ENCODE results near the gene HCFC2.

The HCFC2 gene

GRCh38 chr12:104121001-104121400, 56.7 kb downstream of the HCFC2 start:
- no peak for DNase-seq (ENCODE audit: low read depth)

- no peak for DNase-seq (ENCODE audit: low read depth)
Observed at GRCh38 chr12:104122298-104122697, 58.0 kb downstream of the HCFC2 start.

GRCh38 chr12:104126548-104126947, 62.2 kb downstream of the HCFC2 start:
- DNase-seq (ENCODE audit: low read depth), result no peak

- DNase-seq (ENCODE audit: low read depth), result no peak
Observed at GRCh38 chr12:104130760-104131159, 66.4 kb downstream of the HCFC2 start.

GRCh38 chr12:104131609-104132008, 67.3 kb downstream of the HCFC2 start:
- no peak for DNase-seq (ENCODE audit: low read depth)

GRCh38 chr12:104132351-104132956, 68.1 kb downstream of the HCFC2 start:
- no peak for DNase-seq (ENCODE audit: low read depth)

GRCh38 chr12:104133321-104133720, 69.0 kb downstream of the HCFC2 start:
- DNase-seq (ENCODE audit: low read depth), result no peak

GRCh38 chr12:104133866-104134265, 69.5 kb downstream of the HCFC2 start:
- no peak for DNase-seq (ENCODE audit: low read depth)

- DNase-seq (ENCODE audit: low read depth), result no peak
Observed at GRCh38 chr12:104134882-104135281, 70.6 kb downstream of the HCFC2 start.

- DNase-seq (ENCODE audit: low read depth), result no peak
Observed at GRCh38 chr12:104136577-104136976, 72.2 kb downstream of the HCFC2 start.

GRCh38 chr12:104137001-104137901, 72.9 kb downstream of the HCFC2 start:
- peak; percentile 27 for DNase-seq (ENCODE audit: low read depth)

- DNase-seq (ENCODE audit: low read depth), result peak; percentile 75
Observed at GRCh38 chr12:104137902-104138796, 73.8 kb downstream of the HCFC2 start, which contains the start of gene NFYB. Gene NFYB, minus strand, starts transcription at chr12:104138210. Its CDS starts 2,757 bp downstream, at chr12:104135453.

GRCh38 chr12:104138797-104139152, 74.4 kb downstream of the HCFC2 start:
- DNase-seq (ENCODE audit: low read depth), result no peak

GRCh38 chr12:104142543-104142942, 78.2 kb downstream of the HCFC2 start:
- DNase-seq (ENCODE audit: low read depth), result no peak

- DNase-seq (ENCODE audit: low read depth), result no peak
Observed at GRCh38 chr12:104143002-104143401, 78.7 kb downstream of the HCFC2 start.

GRCh38 chr12:104143918-104144317, 79.6 kb downstream of the HCFC2 start:
- no peak for DNase-seq (ENCODE audit: low read depth)

GRCh38 chr12:104147346-104147745, 83.0 kb downstream of the HCFC2 start:
- no peak for DNase-seq (ENCODE audit: low read depth)

GRCh38 chr12:104150416-104150815, 86.1 kb downstream of the HCFC2 start:
- no peak for DNase-seq (ENCODE audit: low read depth)

GRCh38 chr12:104152685-104153241, 88.4 kb downstream of the HCFC2 start:
- no peak for DNase-seq (ENCODE audit: low read depth)

GRCh38 chr12:104154286-104154685, 90.0 kb downstream of the HCFC2 start:
- no peak for DNase-seq (ENCODE audit: low read depth)

- DNase-seq (ENCODE audit: low read depth), result no peak
Observed at GRCh38 chr12:104154806-104155205, 90.5 kb downstream of the HCFC2 start.

Data from stimulated activated CD8-positive, alpha-beta memory T cell treated with anti-CD3 and anti-CD28 coated beads, Interleukin-7, amount 100 ng/mL, for 24 hours (primary cell).